Measurements from ENCODE around the gene SDHAF2. TPM values are rescaled to one million over a fixed set of nuclear protein-coding genes. Genes with fewer than 3 reads are reported as not detected.

The SDHAF2 gene
- total RNA-seq (2022; extraction: Qiagen RNA extraction; ENCODE audit: low read depth), result 37.5 to 46.1 TPM (median 43.3 TPM) in 5 replicates

GRCh38 chr11:61429691-61430582 lies at the start of gene SDHAF2, which contains the start of gene CPSF7:
TSS of gene SDHAF2 (plus strand) at chr11:61430124. CDS start at chr11:61430147, 23 bp downstream.
TSS of gene CPSF7 (minus strand) at chr11:61429975. CDS start at chr11:61429235, 740 bp downstream.

Other genes with a start within 250 kb of the SDHAF2 start
- gene PGA3, start 226.6 kb upstream of the SDHAF2 start, total RNA-seq (2022; extraction: Qiagen RNA extraction; ENCODE audit: low read depth), result not detected in 5 replicates
- gene PGA4, start 207.8 kb upstream of the SDHAF2 start, total RNA-seq (2022; extraction: Qiagen RNA extraction; ENCODE audit: low read depth), result not detected in 5 replicates
- gene PGA5, start 188.9 kb upstream of the SDHAF2 start, total RNA-seq (2022; extraction: Qiagen RNA extraction; ENCODE audit: low read depth), result not detected in 5 replicates
- gene VWCE, start 134.8 kb upstream of the SDHAF2 start, total RNA-seq (2022; extraction: Qiagen RNA extraction; ENCODE audit: low read depth), result 0.25 to 1.0 TPM (median 0.54 TPM) in 5 replicates
- 150 to 188 TPM (median 175 TPM) in 5 replicates for gene DDB1, start 97.0 kb upstream of the SDHAF2 start, total RNA-seq (2022; extraction: Qiagen RNA extraction; ENCODE audit: low read depth)
- 41.9 to 77.8 TPM (median 71.2 TPM) in 5 replicates for gene TKFC, start 96.9 kb upstream of the SDHAF2 start, total RNA-seq (2022; extraction: Qiagen RNA extraction; ENCODE audit: low read depth)
- 28.4 to 53.4 TPM (median 50.3 TPM) in 5 replicates for gene CYB561A3, start 68.2 kb upstream of the SDHAF2 start, total RNA-seq (2022; extraction: Qiagen RNA extraction; ENCODE audit: low read depth)
- 85.9 to 114 TPM (median 105 TPM) in 5 replicates for gene TMEM138, start 67.8 kb upstream of the SDHAF2 start, total RNA-seq (2022; extraction: Qiagen RNA extraction; ENCODE audit: low read depth)
- 14.8 to 18.7 TPM (median 17.5 TPM) in 5 replicates for gene TMEM216, start 37.5 kb upstream of the SDHAF2 start, total RNA-seq (2022; extraction: Qiagen RNA extraction; ENCODE audit: low read depth)
- gene CPSF7, start 149 bp upstream of the SDHAF2 start, total RNA-seq (2022; extraction: Qiagen RNA extraction; ENCODE audit: low read depth), result 71.1 to 76.3 TPM (median 74.8 TPM) in 5 replicates
- gene LRRC10B, start 78.6 kb downstream of the SDHAF2 start, total RNA-seq (2022; extraction: Qiagen RNA extraction; ENCODE audit: low read depth), result 0.09 to 0.24 TPM (median 0.12 TPM) in 4 of 5 replicates, not detected in the other
- gene SYT7, start 151.0 kb downstream of the SDHAF2 start, total RNA-seq (2022; extraction: Qiagen RNA extraction; ENCODE audit: low read depth), result 0.78 to 1.3 TPM (median 1.2 TPM) in 5 replicates

Data from A549 treated with ZK216348 at 1 μM for 4 hours (cell line).